GM21576 (cell line): ENCODE data around the gene ADD3.

ENCODE experiments used
- ATAC-seq: cut with Tn5 transposase; IDR thresholded peaks from one replicate; pipeline ENCODE4 v1.9.1; 2021; ENCODE audit warnings: mild to moderate bottlenecking, moderate library complexity; ENCODE audit not compliant: unreplicated experiment

ADD3 gene

GRCh38 chr10:110007701-110008517 lies at the start of gene ADD3:
Gene ADD3, plus strand, starts transcription at chr10:110007984. Its CDS starts 92,670 bp downstream, at chr10:110100654.
- peak; percentile 68 for ATAC-seq

DNA sequence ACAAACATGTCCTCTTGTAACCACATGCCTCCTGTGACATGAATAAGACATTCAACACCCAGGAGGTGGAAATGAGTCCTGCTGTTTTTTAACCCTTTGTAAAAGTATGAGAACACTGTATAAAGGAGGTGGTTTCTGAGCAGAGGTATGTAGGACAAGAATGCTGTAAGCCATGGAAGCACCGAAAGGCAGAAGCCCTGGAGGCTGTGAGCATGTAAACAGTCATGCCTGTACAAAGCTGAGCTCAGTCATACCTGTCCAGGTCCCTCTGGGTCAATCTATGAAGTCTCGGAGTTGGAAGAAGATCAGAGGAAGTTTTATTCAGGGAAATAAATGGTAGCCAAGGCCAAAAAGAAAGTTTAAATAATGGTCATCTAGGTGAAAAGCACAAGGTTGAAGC lies 49.7 kb upstream of the ADD3 start:
- ATAC-seq, result no peak

GRCh38 chr10:109959259-109960145 lies 48.3 kb upstream of the ADD3 start:
- no peak for ATAC-seq

- ATAC-seq, result no peak
Measured at GRCh38 chr10:109960682-109961081, 47.1 kb upstream of the ADD3 start.

DNA sequence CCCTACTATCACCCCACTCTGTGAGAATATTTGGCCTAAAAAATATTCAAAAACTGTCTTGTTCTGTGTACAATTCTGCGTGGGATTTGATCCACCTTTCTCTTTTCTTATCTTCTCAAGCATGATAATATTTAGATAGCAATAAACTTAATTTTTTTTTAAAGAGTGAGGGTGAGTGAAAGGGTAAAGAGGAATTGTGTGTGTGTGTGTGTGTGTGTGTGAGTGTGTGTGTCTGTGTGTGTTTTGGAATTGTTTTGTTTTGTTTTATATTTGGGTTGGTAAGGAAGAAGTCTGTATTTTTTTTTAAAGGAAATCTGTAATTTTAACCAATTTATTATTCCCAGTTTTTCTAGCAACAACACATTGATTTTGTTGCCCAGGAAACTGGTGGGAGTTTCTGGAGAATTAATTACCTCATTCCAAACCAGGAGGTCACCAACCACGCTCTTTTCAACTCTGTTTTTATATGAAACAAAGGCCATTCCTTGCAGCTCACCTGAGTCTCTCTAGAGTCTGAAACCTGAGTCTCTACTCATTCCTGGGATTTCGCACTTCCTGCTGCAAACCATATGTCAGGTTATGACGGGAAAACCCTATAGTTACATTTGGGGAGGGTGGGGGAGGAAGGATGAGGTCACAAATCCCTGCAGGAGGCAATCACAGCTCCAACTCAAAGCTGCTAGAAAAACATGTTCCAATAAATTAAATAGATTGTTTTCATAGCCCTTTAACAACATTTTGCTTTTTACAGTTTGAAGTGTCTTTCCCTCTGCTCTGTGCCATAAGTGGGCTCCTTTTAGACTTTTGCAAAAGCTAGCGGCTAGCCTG lies 46.4 kb upstream of the ADD3 start:
- no peak for ATAC-seq

DNA sequence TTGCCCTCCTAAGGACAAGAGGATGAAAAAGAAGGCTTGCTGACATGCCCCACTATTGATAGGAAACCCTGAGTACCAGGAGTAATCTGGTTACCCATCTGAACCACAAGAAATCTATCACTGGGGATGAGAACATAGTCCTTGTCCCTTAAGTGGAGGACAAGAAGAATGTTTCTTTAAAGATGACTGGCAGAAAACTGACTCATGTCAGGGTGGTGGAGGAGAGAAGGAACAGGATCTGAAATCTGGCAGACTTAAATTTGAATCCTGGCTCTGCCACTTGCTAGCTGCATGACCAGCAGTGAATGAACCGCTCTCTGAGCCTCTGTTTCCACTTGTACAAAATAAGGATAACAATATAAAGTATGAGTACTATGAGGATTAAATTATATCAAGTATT lies 45.5 kb upstream of the ADD3 start:
- ATAC-seq, result no peak

- no peak for ATAC-seq
Measured at GRCh38 chr10:109963439-109963838, 44.3 kb upstream of the ADD3 start.

DNA sequence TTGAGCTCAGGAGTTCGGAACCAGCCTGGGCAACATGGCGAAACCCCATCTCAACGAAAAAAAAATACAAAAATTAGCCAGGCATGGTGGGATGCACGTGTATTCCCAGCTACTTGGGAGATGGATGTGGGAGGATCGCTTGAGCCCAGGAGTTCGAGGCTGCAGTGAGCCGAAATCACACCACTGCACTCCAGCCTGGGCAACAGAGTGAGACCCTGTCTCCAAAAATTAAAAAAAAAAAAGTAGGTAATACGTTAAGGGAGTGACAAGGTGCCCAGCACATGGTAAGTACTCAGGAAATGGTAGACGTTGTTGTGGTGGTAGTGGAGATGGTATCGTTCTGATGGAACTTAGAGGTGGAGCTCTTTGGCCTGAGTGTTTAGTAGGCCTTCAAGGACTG lies 43.5 kb upstream of the ADD3 start:
- no peak for ATAC-seq

GRCh38 chr10:109966961-109967738 lies 40.6 kb upstream of the ADD3 start:
- ATAC-seq, result no peak

DNA sequence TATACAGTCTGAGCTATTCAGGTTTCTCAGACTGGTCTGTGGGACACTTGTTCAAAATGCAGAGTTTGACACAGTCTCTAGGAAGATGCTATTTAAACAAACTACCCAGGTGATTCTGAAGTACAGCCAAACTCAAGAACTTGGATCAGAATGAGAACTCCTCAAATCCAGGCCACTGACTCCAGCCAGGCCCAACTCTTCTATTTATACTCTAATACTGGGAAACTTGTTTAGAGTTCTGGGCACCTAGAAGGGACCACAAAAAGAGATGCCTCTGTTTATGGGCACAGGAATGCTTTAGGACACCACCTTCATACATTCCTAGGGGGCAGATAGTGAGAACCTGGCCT lies 40.1 kb upstream of the ADD3 start:
- no peak for ATAC-seq

- ATAC-seq, result no peak
Measured at GRCh38 chr10:109968953-109969759, 38.6 kb upstream of the ADD3 start.

- ATAC-seq, result no peak
Measured at GRCh38 chr10:109969760-109970346, 37.9 kb upstream of the ADD3 start.

DNA sequence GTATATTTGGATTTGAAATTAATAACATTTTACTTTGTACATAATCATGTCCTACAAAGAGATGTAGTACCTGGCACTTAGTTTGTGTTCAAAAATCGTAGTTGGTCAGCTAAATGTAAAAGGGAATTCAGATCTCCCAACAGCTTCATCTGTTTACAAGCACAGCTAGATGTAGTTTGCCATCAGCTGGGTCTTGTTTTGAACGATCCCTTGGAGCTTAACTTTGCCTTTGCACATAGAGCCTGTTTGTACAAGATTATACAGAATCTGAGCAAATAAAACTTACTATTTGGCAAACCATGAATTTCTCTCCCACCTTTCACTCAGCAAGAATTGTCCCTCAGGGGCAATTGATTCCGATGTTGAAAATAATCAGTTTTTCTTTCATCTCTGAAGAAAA lies 36.1 kb upstream of the ADD3 start:
- ATAC-seq, result no peak

DNA sequence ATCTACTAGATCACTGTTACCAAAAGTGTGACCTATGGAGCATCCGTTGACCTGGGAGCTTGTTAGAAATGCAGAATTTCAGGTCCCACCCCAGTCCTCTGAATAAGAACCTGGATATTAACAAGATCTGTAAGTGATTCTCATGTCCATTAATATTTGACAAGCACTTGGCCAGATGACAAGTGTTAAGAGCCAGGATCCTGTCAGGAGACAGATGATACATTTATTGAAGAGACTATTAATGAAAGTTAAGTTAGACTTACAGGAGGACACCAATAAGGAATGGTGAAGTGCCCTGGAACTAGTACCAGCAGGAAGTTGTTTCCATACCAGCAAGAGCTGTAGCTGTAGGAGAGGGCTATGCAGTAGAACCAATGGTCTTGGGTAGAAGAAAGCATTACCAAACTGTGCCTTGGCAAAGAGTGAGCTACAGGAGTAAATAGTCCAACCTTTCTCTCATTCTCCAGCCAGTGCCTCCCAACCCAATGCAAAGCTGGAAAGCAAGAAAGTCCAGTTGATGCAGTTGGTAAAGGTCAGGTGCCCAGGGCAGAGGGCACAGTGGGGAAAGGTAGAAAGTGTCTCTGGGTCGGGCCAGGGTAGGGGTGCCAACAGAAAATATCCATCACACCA lies 35.3 kb upstream of the ADD3 start:
- no peak for ATAC-seq

GRCh38 chr10:109973326-109973829 lies 34.4 kb upstream of the ADD3 start:
- no peak for ATAC-seq

DNA sequence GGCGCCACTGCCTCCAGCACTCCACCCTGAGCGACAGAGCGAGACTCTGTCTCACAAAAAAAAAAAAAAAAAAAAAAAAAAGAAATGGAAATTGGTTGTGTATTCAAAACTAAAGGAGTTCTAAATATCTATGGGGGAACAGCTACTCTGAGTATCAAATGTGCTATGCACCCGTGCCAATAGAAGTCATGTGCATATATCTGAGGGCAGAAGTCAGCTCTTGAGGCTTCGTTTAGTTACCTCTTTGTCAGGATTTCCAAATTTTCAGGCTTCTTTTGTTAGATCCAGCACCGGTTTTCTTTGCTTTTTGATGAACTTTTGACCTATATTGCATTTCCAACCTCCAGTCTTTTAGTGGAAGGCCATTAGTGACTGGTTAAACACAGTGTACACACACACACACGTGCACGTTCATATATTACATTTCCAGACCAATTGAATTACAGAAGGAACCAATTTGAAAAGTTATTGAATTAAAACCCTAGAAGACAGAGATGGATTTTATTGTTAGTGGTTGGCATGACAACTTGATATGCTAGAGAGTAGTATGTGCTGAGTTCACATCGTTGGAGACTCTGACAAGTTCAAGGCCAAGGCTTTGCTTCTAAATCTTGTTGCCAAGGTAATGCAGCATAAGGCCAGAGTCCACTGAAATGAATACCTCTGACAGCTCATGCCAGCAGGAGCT lies 33.1 kb upstream of the ADD3 start:
- no peak for ATAC-seq

- ATAC-seq, result no peak
Measured at GRCh38 chr10:109975244-109976190, 32.3 kb upstream of the ADD3 start.
